GM15510 (cell line): Measurements from ENCODE around the gene KLHDC8B.

ENCODE experiments used
- POLR2A ChIP-seq: IDR thresholded peaks from 3 replicates; pipeline ENCODE4 v1.6.1; 2011; ENCODE audit warnings: borderline replicate concordance; ENCODE audit not compliant: insufficient read length; ENCODE audit errors: extremely low read depth

The KLHDC8B gene

DNA sequence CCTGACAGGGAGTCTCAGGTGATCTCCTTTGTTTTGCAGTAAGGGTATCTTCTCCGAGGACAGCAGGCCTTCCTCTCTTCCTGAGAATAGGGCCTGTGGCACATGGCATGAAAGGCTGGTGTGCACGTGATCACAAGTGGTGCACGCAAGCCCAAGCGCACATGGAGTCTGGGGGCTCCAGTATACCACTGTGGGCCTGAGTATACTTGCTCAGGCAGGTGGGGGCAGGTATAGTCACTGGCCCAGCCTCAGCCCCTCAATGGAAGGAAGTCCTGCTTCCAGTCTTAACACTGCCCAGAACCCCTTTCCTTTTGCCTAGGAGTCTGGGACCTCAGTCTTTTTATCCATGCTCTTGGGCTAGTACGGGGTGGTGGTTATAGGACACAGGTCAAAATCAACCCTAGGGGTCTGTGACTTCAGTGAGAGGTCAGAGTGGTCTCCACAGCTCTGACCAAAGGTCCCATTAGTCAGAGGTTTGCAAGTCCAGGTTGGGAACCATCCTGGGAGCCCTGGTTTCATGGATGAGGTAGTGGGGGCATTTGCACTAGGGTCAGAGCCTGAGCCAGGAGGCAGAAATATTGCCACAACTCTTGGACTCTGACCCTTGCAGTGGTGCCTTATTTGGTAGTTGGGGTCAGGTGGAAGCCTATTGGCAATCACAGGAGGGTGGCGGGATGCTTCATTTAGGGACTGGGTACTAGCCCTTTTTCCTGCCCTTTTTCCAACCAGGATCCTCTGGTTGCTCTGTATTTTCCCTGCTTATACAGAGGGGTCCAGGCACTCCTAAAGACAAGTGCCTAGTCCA, 4.4 kb upstream of the KLHDC8B start:
- no peak for TF ChIP-seq POLR2A

DNA sequence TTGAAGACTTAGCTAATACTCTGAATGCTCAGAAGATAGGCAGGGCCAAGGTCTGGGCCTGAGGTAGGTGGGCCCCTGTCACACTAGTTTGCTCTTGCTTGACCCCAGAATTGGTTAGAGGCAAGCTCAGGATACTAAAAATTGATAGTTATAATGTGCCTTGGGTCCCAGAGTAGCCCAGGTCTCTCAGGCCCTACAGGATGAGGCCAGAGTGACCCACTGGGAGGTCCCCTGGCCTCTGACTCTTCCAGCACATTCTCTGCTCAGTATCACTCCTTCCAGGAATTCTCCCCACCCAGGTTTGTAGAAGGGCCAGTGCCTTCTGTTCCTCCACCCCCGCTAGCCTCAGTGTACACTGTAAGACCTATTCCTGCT, 667 bp upstream of the KLHDC8B start:
- TF ChIP-seq POLR2A = no peak

DNA sequence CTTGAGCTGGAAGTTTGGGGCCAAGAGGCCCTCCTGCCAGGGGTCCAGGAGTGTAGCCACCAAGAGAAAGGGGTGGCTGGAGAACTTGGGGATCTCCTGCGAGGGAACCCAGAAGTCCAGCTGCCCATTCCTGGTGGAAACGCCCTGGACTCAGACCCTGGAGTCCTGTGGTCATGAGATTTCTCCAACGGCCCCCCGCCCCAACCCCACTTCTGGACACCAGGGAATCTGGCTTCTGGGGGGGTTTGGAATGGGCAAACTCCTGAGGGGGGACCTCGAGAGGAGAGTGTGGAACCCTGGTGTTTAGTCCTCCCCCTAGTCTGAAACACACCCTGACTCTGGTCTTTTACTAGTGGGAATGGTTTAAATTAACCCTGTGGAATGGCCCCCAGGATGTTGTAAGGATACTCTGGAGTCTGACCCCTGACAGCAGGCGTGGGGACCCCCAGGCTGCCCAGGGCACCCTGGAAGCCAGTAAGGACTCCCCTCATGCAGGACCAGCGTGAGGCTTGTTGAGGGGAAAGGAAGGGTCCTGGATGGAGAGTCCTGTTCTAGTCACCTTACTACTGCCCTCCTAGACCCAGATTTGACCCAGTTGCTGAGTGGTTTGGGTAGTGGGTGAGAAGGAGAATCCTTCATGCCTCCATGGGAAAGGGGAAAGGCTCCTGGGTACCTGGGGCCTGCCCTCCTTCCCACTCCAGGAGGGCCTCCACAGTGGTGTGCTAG, 540 bp downstream of the KLHDC8B start:
- TF ChIP-seq POLR2A = no peak

DNA sequence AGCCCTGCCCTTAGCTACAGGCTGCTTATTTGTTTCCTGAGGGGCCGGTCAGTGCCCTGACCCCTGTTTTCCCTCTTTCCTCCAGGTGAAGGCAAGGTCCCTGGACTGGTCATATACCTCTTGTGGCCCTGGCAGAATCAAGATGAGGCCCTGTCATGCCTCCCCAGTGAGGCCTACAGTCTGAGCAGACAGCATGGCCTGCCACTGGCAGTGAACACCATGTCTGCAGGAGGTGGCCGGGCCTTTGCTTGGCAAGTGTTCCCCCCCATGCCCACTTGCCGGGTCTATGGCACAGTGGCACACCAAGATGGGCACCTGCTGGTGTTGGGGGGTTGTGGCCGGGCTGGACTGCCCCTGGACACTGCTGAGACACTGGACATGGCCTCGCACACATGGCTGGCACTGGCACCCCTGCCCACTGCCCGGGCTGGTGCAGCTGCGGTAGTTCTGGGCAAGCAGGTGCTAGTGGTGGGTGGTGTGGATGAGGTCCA, 1.2 kb downstream of the KLHDC8B start:
- TF ChIP-seq POLR2A = no peak

DNA sequence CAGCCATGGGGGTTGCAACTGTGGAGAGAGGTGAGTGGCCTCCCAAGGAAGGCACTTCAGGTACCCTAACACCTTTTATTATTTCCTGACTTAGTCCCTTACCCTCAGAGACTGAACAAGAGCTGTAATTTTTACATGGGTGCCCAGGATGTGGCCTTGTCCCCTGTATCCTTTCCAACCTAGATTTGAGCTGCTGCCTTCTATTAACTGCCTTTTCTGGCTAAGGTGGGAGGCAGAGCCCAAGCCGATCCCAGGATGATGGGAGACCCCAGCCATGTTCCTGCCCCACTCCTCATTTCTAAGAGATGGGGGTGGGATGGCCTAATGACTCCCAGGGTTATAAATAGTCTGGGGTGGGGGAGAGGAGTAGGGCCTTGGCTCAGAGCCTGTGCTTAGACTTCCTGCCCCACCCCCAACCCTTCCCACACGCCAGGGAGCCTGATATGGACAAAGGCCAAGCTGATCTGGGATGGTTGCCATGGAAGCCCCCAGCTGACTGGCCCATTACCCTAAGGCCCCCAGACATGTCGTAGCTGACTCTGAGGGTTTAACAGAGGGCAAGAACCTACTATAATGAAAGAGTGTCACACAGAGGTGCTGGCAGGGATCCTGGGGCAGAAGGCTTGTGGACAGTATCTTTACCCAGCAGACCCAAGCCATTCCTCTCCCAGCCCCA, 1.9 kb downstream of the KLHDC8B start:
- no peak for TF ChIP-seq POLR2A

DNA sequence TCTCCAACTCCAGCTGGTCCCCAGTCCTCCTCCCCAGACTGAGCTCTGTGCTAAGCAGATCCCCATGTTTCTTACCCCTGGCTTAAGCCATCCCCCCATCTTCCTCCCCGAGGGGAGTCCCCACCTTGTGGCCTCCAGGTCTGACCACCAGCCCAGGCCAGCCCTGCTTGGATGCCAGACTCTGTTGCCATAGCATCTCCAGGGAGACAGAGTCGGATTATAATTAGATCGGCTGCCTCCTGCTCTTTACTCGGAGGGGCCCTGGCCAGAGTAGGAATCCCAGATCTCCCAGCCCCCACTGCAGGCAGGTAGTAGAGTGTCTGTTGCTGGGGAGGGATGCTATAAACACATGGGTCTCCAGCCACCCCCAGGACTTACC, 2.4 kb downstream of the KLHDC8B start:
- no peak for TF ChIP-seq POLR2A

DNA sequence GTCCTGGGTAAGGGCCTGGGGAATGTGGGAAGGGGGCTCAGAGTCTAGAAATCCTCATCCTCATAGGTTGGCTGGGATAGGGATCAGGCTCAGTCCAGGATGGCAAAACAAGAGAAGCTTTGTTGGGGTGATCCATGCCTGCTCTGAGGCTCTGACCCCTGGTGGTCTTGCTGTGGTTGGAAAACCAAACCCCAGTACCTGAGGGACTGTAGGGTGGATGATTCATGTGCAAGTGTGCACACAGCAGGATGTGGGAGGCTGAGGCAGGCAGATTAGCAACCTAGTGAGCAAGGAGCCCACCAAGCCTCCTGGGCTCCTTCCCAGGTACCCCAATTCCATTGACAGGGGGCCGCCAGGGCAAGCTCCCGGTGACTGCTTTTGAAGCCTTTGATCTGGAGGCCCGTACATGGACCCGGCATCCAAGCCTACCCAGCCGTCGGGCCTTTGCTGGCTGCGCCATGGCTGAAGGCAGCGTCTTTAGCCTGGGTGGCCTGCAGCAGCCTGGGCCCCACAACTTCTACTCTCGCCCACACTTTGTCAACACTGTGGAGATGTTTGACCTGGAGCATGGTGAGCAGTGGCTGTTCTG, 3.1 kb downstream of the KLHDC8B start:
- TF ChIP-seq POLR2A = no peak

DNA sequence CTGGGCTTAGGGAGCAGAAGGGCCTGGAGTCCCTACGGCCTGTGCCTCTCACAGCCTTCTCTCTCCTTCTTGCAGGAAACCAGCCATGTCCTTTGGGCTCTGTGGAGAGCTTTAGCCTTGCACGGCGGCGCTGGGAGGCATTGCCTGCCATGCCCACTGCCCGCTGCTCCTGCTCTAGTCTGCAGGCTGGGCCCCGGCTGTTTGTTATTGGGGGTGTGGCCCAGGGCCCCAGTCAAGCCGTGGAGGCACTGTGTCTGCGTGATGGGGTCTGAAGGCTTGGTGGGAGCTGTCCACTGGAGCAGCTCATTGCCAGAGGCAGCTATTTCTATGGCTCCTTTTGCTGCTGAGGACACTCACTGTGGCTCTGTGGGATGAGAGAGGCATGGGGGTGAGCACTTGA, 4.1 kb downstream of the KLHDC8B start:
- no peak for TF ChIP-seq POLR2A

DNA sequence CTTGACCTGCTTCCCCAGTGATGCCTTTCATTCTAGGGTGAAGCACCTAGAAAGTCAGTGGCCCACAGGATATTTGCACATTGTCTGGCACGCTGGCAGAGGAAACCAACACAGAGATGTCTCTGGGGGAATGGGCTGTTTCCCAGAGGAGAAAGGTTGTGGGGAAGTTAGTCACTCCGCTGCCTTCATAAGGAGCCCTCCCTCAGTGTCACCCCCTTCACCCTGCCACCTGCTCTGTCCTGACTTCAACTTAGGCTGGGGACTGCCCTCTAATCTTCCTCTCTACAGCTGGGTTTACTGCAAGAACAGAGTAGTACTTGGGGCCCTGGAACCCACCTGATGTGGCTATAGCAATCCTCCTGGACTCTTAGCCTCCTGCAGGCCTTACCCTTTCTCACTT, 5.7 kb downstream of the KLHDC8B start:
- TF ChIP-seq POLR2A = no peak

DNA sequence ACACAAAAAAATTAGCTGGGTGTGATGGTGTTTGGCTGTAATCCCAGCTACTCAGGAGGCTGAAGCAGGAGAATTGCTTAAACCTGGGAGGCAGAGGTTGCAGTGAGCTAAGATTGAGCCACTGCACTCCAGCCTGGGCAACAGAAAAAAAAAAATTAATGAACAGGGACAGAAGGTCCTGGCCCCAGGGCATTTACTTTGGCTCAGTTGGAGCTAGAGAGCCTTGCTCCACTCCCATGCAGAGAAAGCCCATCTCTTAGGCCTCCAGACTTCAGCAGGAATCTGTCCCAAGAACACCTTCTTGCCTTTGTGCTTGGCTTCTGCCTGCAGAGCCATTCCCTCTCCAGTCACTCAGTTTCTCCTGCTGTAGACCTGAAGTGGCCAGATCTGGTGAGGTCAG, 8.7 kb downstream of the KLHDC8B start:
- no peak for TF ChIP-seq POLR2A

DNA sequence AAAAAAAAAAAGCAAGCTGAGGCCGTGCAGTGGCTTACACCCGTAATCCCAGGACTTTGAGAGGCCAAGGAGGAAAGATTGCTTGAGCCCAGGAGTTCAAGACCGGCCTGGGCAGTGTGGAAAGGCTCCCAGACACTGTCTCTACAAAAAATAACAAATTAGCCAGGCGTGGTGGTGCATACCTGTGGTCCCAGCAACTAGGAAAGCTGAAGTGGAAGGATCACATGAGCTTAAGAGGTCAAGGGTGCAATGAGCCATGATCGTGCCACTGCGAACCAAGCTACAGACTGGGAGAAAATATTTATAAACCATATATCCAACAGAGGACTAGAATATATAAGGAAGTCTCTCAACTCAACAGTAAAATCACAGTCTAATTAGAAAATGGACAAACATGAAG, 10.0 kb downstream of the KLHDC8B start:
- TF ChIP-seq POLR2A = no peak

DNA sequence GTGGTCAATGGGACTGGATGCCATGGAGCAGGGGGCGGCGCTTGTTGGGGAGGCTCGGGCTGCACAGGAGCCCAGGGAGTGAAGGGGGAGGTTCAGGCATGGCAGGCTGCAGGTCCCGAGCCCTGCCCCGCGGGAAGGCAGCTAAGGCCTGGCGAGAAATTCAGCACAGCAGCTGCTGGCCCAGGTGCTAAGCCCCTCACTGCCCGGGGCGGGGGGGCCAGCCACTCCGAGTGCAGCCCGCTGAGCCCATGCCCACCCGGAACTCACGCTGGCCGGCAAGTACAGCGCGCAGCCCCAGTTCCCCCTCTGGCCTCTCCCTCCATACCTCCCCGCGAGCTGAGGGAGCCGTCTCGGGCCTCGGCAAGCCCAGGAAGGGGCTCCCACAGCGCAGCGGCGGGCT, 11.3 kb downstream of the KLHDC8B start:
- no peak for TF ChIP-seq POLR2A

DNA sequence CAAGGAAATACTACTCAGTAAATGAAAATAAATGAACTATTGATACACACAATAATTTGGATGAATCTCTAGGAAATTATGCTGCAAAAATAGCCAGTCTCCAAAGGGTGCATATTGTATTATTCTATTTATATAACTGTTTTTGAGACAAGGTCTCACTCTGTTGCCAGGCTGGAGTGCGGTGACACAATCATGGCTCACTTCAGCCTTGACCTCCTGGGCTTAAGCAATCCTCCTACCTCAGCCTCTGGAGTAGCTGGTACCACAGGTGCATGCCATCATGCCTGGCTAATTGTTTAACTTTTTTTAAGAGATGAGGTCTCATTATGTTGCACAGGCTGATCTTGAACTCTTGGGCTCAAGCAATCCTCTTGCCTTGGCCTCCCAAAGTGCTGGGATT, 12.5 kb downstream of the KLHDC8B start:
- TF ChIP-seq POLR2A = no peak

DNA sequence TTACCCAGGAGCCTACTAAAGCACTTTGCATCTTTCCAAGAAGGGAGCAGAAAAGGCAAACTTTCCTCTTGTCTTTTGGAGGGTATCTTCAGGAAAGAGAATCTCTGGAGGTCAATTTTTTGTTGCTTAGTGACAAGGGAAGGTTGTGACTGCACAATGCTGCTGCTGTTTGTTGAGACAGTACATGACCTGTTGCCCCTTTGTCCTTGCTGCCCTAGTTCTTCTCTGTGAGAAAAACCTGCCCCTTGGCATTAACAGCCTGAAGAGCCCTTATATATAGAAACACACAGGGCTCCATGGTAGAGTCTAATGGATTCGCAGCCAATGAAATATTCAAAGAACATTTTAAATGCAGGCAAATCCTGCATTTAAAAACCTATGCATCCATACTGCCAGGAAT, 20.3 kb downstream of the KLHDC8B start:
- TF ChIP-seq POLR2A = no peak

DNA sequence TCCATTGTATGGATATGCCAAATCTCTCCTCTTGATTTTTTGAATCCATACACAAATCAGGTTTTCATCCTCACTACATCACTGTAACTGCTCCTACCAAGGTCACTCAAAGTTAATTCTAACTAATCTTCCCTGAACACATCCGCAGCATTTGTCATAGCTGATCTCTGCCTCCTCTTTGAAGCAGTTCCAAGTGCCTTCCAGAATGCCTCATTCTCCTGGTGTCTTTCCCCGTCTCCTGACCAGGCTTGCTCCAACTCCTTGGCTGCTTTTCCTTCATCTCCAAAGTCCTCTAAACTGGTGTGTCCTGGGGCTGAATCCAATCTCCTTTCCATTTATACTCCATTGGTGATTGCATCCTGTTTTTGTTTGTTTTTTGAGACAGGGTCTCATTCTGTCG, 26.8 kb downstream of the KLHDC8B start:
- no peak for TF ChIP-seq POLR2A

DNA sequence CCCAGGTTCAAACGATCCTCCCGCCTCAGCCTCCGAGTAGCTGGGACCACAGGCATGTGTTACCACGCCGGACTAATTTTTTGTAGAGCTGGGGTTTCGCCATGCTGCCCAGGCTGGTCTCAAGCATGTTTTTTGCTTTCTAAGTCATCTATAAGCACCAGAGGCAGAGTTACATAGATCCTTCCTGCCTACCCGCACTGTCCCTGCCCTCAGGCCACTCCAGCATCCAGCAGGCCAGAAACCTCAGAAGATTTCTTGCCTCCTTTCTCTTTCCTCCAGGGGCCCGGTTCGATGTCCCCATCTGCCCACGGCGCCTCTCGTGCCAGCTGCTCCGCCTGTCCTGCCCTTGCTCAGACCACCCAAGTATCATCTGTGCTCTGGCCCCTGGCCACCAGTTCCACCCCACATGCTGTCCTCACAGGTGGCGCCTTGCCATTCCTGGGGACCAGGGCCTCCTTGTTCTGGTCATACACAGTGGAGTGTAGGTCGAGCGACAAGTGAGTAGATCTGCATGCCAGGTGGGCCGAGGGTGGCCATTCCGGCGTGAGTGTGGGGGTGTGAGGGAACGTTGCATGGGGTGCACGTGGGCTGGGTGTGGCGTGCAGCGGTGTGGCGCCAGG, 27.3 kb downstream of the KLHDC8B start:
- TF ChIP-seq POLR2A = no peak
